HCT116 (cell line): ENCODE measurements around the gene ACOT8.

ENCODE experiments used
- CTCF ChIP-seq, 3 experiments: fragments of 200-600 bp in 1 of 3; sonication (generic) in 1 of 3; IDR thresholded peaks in 2 of 3; conservative IDR thresholded peaks in 1 of 3; 2 replicates each; pipeline ENCODE4 v1.5.1; 2012 to 2017; ENCODE audit warnings: low read depth in 2 of 3, low read length in 2 of 3, antibody characterized with exemption in 1 of 3, borderline replicate concordance in 1 of 3, control low read depth in 1 of 3, mild to moderate bottlenecking in 1 of 3, mixed read lengths in 1 of 3, mixed run types in 1 of 3, moderate library complexity in 1 of 3; ENCODE audit not compliant: insufficient read depth in 1 of 3
- ELF1 ChIP-seq: IDR thresholded peaks from 2 replicates; pipeline ENCODE4 v1.6.1; 2012; ENCODE audit warnings: low read depth, borderline replicate concordance
- EZH2 ChIP-seq: fragments of 200-600 bp; sonication (generic); IDR thresholded peaks from 2 replicates; pipeline ENCODE4 v1.6.1; 2017; ENCODE audit warnings: antibody characterized with exemption, mixed run types
- EZH2phosphoT487 ChIP-seq: fragments of 200-600 bp; IDR thresholded peaks from 2 replicates; pipeline ENCODE4 v1.6.1; 2018; ENCODE audit warnings: antibody characterized with exemption, borderline replicate concordance
- FOSL1 ChIP-seq: IDR thresholded peaks from 2 replicates; pipeline ENCODE4 v1.6.1; 2012; ENCODE audit warnings: low read depth
- POLR2A ChIP-seq: IDR thresholded peaks from 2 replicates; pipeline ENCODE4 v1.7.0; 2011; ENCODE audit warnings: borderline replicate concordance; ENCODE audit not compliant: insufficient read depth, insufficient read length; ENCODE audit errors: extremely low read depth
- POLR2AphosphoS5 ChIP-seq: IDR thresholded peaks from 2 replicates; pipeline ENCODE4 v1.6.1; 2011; ENCODE audit warnings: mild to moderate bottlenecking, low read depth, low read length, moderate library complexity
- ZBTB33 ChIP-seq: IDR thresholded peaks from 2 replicates; pipeline ENCODE4 v1.6.1; 2011; ENCODE audit warnings: mild to moderate bottlenecking, low read length, moderate library complexity; ENCODE audit not compliant: insufficient replicate concordance; ENCODE audit errors: extremely low read depth
- ZFX ChIP-seq: fragments of 450-650 bp; IDR thresholded peaks from 2 replicates; pipeline ENCODE4 v1.6.1; 2017

GRCh38 chr20:45883100-45883469, 25.9 kb upstream of the ACOT8 start:
- TF ChIP-seq POLR2A (no peak), CTCF (IDR thresholded peaks at IDR 0.05 in 2 of 3, conservative IDR thresholded peaks at IDR 0.05 in 1 of 3; ENCODE audit: borderline replicate concordance in 1 of 3, insufficient read depth in 1 of 3, low read depth in 2 of 3, low read length in 2 of 3) (no peak), ZFX (no peak), ELF1 (no peak), EZH2phosphoT487 (no peak), ZBTB33 (no peak), POLR2AphosphoS5 (no peak), FOSL1 (no peak), EZH2 (no peak)
